ENCODE results near the gene TOX2.
A peak's percentile ranks its signal among the peaks of the same experiment; 100 is the strongest.

Gene TOX2, protein sequence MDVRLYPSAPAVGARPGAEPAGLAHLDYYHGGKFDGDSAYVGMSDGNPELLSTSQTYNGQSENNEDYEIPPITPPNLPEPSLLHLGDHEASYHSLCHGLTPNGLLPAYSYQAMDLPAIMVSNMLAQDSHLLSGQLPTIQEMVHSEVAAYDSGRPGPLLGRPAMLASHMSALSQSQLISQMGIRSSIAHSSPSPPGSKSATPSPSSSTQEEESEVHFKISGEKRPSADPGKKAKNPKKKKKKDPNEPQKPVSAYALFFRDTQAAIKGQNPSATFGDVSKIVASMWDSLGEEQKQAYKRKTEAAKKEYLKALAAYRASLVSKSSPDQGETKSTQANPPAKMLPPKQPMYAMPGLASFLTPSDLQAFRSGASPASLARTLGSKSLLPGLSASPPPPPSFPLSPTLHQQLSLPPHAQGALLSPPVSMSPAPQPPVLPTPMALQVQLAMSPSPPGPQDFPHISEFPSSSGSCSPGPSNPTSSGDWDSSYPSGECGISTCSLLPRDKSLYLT

DNA sequence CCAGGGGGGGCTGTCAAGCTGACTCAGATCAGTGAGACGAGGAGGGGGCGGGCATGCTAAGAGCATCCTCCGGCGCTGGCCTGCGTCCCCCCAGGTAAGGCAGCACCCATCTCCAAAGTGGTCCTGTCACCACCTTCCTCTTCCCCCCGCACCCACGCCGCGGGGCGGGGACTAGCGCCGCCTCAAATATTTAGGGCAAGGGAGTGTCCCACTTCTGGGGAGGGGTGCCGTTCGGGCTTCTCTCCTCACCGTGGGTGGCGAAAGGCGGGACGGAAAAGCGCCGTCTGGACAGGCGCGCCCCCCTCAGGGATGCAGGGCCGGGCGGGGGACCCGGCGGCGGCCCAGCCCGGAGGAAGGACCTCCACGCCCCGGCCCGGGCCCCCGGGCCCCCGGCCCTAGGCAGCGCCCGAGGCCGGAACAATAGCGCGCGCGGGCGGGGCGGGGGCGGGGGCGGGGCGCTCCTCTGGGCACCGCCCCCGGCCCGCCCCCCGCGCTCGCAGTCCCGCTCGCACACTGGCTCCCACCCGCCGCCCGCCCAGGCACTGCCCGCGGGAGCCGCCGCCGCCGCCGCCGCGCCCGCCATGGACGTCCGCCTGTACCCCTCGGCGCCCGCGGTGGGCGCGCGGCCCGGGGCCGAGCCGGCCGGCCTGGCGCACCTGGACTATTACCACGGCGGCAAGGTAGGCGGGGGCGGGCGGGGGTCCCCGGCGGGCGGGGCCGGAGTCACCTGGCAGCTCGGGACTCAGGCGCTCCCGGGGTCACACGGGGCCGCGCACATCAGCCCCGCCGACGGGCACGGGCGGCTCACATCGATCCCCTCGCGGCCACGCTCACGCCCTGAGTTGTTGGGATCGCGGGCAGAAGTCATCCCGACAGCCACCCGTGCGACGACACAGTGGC, at the start of gene TOX2:
TSS of gene TOX2 (plus strand) at position 542 of the 900 bp plus-strand sequence. CDS start at position 582, 40 bp downstream.
- DNase-seq (ENCODE audit: low spot score): peak; percentile 90

DNA sequence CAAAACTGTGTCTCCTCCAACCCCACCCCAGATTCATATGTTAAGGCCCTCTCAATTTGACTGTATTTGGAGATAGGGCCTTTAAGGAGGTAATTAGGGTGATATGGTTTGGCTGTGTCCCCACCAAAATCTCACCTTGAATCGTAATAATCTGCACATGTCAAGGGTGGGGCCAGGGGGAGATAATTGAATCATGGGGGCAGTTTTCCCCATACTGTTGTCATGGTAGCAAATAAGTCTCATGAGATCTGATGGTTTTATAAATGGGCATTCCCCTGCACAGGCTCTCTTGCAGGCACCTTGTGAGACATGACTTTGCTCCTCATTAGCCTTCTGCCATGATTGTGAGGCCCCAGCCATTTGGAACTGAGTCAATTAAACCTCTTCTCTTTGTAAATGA, 46.6 kb upstream of the TOX2 start:
- no peak for DNase-seq (ENCODE audit: low spot score)

DNA sequence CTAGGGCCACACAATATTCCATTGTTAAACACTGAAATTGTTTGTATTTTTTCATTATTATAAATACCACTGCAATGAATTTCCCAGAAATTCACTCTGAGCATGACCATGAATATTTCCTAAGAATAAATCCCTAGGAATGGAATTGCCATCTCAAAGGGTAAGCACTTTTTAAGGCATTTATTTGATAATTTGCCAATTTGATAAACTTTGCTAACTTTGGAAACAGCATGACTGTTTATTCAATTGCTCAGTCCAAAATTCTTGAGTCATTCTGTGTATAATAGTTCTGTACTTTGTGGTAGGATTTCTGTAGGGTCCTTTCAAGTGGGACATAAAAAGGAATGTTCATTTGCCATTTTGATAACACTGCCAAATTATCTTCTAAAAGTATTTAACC, 44.2 kb upstream of the TOX2 start:
- DNase-seq (ENCODE audit: low spot score): no peak

DNA sequence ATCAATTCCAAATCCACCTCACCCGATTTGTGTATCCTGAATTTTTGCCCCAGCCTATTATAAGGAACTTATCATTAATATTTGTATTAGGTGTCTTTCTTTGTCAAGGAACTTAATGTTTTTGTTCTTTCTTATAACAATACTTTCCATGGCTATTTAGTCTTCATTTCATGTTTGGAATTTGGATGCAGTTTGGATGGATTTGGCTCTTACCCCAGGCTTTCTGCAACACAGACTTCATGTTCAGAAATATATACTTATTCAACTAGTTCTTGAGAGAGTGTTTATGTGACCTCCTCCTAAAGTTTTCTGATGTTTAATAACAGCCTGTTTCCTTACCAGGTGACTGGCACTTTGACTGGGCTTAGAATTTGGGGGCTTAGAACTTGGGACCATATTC, 35.9 kb upstream of the TOX2 start:
- DNase-seq (ENCODE audit: low spot score): no peak

DNA sequence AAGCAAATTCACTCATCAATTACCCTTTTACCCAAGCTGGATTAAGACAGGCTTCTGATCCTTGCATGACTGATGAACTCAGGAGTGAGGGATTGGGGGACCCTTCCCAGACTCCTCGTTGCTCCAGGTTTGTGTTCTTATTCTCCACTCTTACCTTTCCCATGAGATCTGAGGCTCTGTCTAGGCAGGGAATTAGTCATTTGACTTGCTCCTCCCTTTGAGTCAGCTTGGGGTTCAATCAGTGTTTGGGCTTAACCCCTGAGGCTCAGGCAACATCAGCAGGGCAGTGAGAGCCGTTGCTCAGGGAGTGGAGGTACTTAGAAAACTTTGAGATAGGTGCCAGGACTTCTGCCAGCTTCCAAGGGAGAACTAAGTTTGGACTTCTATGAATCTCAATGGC, 20.7 kb upstream of the TOX2 start:
- no peak for DNase-seq (ENCODE audit: low spot score)

DNA sequence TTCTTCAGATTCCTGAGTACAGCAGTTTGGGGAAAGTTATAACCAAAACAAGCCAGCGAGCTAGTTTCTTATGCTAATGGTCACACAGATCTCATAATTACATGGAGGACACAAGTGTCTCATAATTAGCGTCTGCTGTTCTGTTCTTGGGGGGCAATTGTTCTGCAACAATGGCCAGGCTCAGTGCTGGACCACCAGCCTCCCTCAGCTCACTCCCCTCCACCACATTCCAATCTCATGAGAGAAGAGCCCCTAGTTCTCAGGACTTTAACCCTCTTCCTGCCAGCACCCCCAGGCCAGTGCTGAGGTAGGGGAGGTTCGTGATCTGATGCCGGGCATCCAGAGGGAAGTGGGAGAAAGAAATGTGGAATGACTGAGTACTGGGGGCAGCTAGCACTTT, 20.2 kb upstream of the TOX2 start:
- DNase-seq (ENCODE audit: low spot score): no peak

DNA sequence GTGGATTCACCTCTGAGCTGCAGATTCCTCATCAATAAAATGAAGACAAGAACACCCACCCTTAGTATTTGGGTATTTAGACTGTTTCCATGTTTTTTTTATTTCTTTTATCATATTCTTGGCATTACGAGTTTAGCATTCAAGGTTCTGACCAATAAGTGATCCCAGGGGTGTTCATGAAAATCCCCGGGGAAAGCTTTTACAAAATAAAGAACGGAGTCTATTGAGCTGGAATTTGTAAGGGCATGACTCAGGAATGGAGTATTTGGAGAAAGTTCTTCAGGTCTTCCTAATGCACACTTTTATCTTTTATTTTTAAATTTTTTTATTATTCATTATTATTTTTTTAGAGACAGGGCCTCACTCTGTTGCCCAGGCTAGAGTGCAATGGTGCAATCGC, 19.4 kb upstream of the TOX2 start:
- DNase-seq (ENCODE audit: low spot score): no peak

DNA sequence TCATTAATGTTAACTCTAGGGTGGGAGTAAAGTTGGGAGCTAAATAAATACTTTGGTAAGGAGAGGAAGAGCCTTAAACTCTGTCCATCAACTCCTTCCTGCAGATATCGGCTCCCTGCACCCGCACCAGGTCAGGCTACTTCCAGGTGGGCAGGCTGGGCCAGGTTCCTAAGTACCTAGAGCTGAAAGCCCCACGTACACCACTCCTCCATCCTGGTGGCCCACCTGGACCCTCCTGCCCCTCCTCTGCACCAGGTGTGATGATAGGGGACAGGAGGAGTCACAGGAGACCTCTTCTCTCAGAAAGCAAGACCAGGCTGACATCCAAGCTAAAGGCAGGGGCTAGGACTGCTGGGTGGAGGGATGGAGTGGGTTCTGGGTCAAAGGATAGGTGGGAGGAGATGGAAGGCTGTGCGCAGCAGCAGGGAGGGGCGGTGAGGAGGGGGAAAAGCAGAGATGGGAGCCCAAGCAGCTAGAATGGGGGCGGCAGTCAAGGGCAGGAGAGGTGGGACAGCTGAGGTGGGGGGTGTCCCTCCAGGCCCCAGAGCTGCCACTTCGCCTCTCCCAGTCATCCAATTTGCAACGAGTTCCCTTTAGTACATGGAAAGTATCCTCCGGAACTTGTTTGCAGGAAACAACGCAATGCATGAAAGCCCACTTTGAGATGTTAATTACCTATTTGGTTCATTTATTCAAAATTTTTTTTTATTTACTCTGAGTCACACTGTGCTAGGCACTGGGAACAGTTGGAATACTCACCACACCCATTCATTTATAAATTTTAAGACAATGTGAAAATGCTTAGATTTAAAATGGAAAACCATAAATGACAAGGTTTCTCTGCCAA, 15.2 kb upstream of the TOX2 start:
- no peak for DNase-seq (ENCODE audit: low spot score)

DNA sequence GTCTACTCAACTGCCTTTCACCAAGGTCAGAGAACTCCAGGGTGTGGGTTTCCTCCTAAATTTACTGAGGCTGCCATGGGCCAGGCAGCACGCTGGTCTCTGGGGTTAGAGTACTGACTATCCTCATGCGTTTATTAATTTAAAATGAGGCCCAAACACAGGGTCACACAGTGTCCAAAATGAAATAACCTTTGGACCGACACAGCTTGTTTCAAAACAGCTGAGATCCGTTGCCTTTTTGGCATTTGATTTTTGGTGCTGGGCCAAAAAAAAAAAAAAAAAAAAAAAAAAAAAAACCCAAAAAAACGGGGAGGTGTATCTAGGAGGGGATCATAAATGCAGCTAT, 14.6 kb upstream of the TOX2 start:
- DNase-seq (ENCODE audit: low spot score): peak; percentile 31

DNA sequence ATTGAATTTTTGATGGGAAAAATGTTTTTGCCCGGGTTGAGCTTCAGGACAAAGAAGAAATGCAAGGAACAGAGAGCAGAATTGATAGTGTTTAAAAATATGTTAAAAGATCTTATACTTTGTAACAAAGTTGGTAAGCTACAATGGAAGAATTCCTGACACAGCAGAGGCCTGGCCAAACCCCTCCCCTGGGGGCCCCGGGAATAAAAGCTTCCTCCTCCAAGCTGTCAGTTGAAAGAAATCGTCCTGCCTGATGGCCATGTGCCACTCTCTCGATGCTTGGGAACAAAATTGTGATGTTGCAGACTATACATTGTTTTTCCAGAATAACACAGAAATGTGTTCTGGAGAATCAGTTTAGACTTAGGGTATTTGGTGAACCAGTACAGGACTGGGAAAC, 14.2 kb upstream of the TOX2 start:
- DNase-seq (ENCODE audit: low spot score): no peak

DNA sequence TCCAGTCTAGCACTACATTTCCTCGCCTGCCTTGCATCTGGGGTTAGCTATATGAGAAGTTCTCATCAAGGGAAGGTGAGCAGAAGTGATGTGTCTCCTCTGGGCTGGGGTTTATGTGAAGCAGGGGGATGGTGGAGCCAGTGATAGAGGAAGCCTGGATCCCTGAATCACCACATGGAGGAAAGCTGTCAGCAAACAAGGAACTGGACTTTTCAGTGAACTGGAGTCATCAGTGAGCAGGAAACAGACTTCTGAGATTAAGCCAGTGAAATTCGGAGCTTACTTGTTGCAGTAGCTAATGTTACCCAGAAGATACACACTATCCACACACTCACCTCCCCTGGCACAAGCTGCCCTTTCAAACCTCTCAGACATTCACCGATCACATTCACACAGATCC, 13.4 kb upstream of the TOX2 start:
- no peak for DNase-seq (ENCODE audit: low spot score)

DNA sequence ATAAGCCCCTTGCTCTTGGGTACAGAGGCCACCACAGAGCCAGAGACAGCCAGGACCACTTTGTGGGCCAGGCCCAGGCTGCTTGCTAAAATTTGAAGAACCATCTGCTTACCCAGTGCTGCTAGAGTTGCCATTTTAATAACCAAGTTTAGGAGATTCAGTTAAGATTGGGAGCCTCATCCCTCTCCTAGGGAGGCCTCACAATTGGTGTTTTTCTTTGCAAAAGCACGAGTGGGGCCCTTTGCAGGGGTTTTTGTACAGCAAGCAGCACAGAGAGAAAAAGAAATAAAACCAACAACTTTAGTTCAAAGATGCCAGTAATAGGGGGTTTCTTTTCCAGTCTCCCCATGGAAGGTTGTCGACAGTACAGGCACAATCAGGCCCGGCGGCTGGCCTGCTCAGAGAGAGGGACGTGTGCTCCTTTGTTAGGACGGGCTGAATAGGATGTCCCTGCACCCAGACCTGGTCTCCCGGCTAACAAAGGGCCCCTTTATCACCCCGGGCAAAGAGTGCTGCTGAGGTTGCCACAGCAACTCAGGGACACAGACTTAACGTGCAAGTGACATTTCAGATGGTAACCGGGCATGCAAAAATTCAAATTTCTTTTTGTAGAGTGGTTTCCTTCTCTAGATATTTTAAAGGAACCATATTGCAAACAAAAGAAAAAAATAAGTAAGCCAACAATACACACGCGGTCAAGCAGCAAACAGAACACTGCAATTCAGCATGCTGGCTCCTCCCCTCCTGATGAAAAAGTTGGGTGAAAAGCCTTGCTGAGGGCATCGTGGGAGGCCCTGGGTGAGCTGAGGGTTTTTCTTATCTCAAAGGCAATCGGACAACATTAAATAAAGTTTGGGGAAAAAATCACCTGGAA, 10.5 kb upstream of the TOX2 start:
- DNase-seq (ENCODE audit: low spot score): no peak

DNA sequence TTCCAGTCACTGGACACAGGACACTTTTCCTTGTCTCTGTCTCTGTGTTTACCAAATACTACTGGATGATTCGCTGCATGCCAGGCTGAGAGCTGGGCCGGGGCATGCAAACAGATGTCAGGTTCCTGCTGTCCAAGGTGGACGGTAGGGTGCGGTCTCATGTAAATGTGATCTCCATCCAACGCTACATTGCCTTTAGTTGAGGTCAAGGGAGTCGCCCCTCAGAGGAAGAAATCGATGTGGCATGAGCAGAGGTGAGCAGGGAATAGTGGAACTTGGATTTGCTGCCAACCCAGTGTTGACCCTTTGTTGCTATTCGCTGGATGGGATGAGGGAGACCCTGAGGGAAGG, 9.8 kb upstream of the TOX2 start:
- DNase-seq (ENCODE audit: low spot score): no peak

DNA sequence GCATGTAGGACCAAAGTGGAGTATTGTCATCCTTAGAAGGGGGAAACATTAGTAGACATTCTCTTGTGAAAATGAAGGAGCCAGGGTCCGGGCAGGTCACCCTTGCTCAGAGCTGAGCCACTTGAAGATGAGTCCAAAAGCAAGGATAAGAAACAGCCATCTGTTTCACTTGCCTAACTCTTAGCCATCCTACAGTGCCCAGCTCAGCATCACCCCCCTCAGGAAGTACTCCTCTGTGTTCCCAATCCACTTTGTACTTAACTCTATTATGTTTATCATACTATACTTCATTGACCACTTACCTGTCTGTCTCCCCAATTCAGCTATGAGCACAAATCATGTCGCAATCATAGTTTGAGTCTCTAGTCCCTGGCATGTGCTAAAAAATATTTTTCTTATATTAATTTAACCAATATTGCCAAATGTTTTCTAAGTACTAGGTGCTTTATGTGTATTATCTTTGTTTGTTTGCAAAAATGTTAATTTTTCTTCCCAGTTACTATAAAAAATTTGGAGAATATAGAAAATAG, 8.1 kb upstream of the TOX2 start:
- no peak for DNase-seq (ENCODE audit: low spot score)

DNA sequence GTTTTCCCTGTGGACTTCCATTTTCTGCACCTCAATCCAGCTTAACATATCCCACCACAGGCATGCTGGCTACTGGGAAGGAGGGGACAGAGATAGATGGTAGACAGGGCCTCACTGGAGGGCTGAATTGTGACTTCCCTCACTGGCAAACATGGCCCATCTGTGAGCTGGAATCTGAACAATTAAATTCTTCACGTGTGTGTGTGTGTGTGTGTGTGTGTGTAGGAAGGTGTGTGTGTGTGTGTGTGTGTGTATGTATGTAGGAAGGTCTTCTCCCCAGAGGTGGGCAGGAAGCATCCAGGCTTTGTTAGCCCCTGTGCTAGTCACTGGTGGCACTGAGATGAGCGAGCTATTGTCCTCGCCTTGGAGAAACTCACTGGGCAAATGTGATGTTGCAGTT, 5.4 kb upstream of the TOX2 start:
- DNase-seq (ENCODE audit: low spot score): no peak

DNA sequence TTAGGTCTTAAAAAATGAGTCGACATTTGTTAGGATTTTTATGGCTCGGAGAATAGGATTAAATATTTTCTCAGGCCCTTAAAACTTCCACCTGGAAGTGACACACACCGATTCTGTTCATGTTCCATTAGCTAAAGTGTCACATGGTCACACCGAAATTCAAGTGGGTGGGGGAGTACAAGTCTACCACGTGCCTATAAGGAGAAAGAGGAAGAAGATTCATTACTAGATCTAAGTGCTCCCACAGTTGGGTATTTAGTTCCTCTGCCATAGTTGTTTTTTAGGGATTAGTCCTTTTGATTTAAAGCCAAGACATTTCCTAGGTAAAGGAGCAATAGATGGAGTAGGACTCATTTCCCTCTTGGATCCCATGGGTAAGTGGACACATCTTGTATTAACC, 4.9 kb upstream of the TOX2 start:
- DNase-seq (ENCODE audit: low spot score): no peak

DNA sequence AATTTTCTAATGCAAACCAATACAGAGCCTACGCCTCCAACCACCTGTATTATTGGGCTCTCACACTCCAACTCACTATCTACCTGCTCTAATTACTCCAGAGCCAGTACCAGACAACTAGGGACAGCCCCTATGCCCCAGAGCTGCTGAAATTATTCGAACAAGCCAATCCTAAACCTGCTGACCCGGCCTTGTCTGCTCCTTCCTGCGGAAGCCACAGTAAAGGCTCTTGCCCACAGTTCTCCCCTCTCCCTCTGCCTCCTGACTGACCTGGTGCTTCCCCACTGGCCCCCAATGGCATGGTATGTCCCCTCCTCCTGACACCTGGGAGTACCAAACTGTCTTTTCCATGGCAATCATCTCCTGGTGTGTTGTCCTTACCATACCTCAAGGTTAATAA, 4.1 kb upstream of the TOX2 start:
- no peak for DNase-seq (ENCODE audit: low spot score)

DNA sequence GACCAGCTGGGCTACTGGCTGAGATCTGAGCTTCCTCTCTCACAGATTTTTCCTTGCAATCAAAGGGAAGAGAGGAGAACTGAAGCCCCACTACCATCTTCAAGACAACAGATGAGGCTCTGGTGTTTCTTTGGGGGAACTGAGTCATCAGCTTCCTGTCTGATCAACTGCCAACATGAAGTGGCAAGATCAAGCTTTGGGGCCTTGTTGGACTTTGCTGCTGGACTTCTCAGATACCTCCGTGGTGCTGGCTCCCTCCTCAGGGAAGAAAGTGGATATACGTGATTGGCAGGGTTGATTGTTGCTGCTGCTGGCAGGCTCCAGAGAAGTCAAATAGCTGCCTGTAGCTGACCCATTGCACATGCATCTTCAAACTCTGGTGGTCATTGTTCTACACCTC, 3.6 kb upstream of the TOX2 start:
- DNase-seq (ENCODE audit: low spot score): peak; percentile 36

DNA sequence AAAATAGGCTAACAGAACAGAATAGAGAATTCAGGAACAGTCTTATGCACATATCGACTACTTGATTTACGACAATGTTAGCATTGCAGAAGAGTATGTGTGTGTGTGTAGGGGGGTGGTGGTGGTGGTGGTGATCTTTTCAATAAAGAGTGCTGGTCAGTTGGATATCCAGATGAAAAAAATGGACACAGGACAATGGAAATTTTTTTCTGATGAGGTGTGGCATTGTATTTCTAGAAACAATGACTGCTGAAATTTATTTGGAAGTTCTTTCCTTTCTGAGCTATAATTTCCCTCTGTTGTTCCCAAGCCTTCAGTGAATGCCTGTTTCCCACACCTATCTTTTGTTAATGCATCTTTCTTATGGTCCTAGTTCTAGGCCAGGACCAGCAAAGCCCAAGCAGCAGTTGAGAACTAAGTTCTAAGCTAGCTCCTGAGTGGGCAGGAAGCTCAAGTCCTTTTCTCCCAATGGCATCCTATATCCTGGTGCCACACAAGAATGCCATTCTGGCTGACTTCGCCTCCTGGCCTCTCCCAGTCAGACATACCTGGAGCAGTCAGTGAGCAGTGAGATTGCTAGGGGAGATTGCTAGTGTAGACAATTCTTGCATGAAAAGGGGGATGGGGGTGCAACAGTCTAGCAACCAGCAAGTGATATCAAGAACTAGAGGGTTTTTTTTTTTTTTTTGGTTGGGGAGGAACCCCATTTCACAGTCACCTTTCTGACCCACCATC, 1.2 kb upstream of the TOX2 start:
- no peak for DNase-seq (ENCODE audit: low spot score)
